Measurements from ENCODE around the gene FKBP2. TPM values are rescaled to one million over a fixed set of nuclear protein-coding genes. Genes with fewer than 3 reads are reported as not detected.

The FKBP2 gene
- total and polyA plus RNA-seq, 2 of the 4 experiments (the other 2 are of a cell fraction), result 36.2 to 76.4 TPM

- Histone ChIP-seq H2BK5ac (ENCODE audit: low read depth, low read length, poor library complexity, severe bottlenecking) (no peak overlapping the region), H3K18ac (ENCODE audit: low read depth, low read length) (no peak overlapping the region), H2AK5ac (ENCODE audit: low read depth, low read length) (no peak overlapping the region), H3K9me3 (ENCODE audit: control insufficient read depth, insufficient read depth, low read length) (no peaks in the 10 kb centered on the region), H2BK20ac (ENCODE audit: low read depth, low read length) (no peak overlapping the region), H3K4ac (ENCODE audit: low read depth, low read length) (no peak overlapping the region), H3K79me1 (ENCODE audit: low read depth in 1 of 2, low read length in 2 of 2) (peaks cover 30 to 47% of the 10 kb centered on the region in 2 experiments; a peak in 3 of 4 replicates), H4K20me1 (ENCODE audit: insufficient read depth, low read length) (peaks cover 4% of the 10 kb centered on the region; the same call in 1 of the 2 replicates), H3K4me3 (ENCODE audit: insufficient read depth, low read depth, low read length) (no peak overlapping the region), H2AFZ (replicated peaks; ENCODE audit: low read length, poor library complexity) (no peak overlapping the region), H3K9me1 (ENCODE audit: insufficient read depth, low read length) (peaks cover 14% of the 10 kb centered on the region), H4K91ac (ENCODE audit: insufficient read depth, low read depth, low read length) (no peak overlapping the region), H2BK15ac (ENCODE audit: low read depth, low read length) (no peak overlapping the region), H3K4me2 (ENCODE audit: low read depth, low read length) (no peak overlapping the region), H3K23ac (ENCODE audit: low read depth, low read length) (no peak overlapping the region), H4K8ac (ENCODE audit: low read depth in 2 of 2, low read length in 2 of 2) (no peak overlapping the region), H3K9ac (ENCODE audit: low read depth, low read length) (no peak overlapping the region), H3K27ac (ENCODE audit: insufficient read depth, low read length) (no peak overlapping the region), H2BK120ac (ENCODE audit: low read depth, low read length) (no peak overlapping the region), H3K56ac (ENCODE audit: extremely low read depth, insufficient read depth, low read length) (no peak overlapping the region), H3K14ac (replicated peaks; ENCODE audit: low read depth, low read length) (no peak overlapping the region), H3K27me3 (ENCODE audit: control insufficient read depth, insufficient read depth, low read length) (no peaks in the 10 kb centered on the region), H3K4me1 (ENCODE audit: control insufficient read depth, insufficient read depth, low read length) (peaks cover 17% of the 10 kb centered on the region), H4K5ac (ENCODE audit: low read depth, low read length) (no peak overlapping the region), H3K36me3 (ENCODE audit: control insufficient read depth, insufficient read depth, low read length) (peaks cover 20% of the 10 kb centered on the region), H2AK9ac (replicated peaks; ENCODE audit: low read depth, low read length, poor library complexity) (no peak overlapping the region)
- CTCF ChIA-PET, result no interaction called here
- 92% methylated on average over 2 of the region's 9 CpGs; no CpG with 5 or more reads in 1 of the 2 experiments for WGBS, 2 experiments (ENCODE audit: extremely low coverage in 2 of 2, insufficient read length in 1 of 2)
- TF ChIP-seq RAD21 (IDR thresholded peaks at IDR 0.05; ENCODE audit: low read length) (no peak), SMC3 (IDR thresholded peaks at IDR 0.05; ENCODE audit: low read depth, low read length) (no peak), MAFK (IDR thresholded peaks at IDR 0.05; ENCODE audit: low read depth, low read length) (no peak), NFE2L2 (IDR thresholded peaks at IDR 0.05; ENCODE audit: low read depth, low read length) (no peak), POLR2A (IDR thresholded peaks at IDR 0.05; ENCODE audit: low read depth, low read length) (no peak), RCOR1 (IDR thresholded peaks at IDR 0.05; ENCODE audit: insufficient replicate concordance, low read length) (no peak), CTCF (conservative IDR thresholded peaks at IDR 0.05; ENCODE audit: low read depth, low read length) (no peak), FOS (IDR thresholded peaks at IDR 0.05; ENCODE audit: low read depth, low read length) (no peak), MXI1 (IDR thresholded peaks at IDR 0.05; ENCODE audit: borderline replicate concordance, low read depth, low read length) (no peak), CHD1 (IDR thresholded peaks at IDR 0.05; ENCODE audit: low read depth, low read length) (no peak), USF2 (IDR thresholded peaks at IDR 0.05; ENCODE audit: low read depth, low read length) (no peak), ELK1 (IDR thresholded peaks at IDR 0.05; ENCODE audit: borderline replicate concordance, low read depth, low read length) (no peak), MAZ (IDR thresholded peaks at IDR 0.05; ENCODE audit: borderline replicate concordance, low read depth, low read length) (no peak)
- ATAC-seq (ENCODE audit: low read depth) (no peak), DNase-seq (no peak)
- in situ Hi-C loops (cut with MboI; ENCODE audit: low sequenced_read_pairs) (no loop called here), dilution Hi-C loops (cut with HindIII; ENCODE audit: low sequenced_read_pairs, unreplicated experiment) (no loop called here), intact Hi-C loops (cut with micrococcal nuclease) (no loop called here)
- BruUV-seq (replicated peaks), result no TSS peak
- POLR2A ChIA-PET (ENCODE audit: unreplicated experiment), result no interaction called here
Measured at GRCh38 chr11:64238076-64238475, 2.8 kb upstream of the FKBP2 start.
